Measurements from ENCODE around the gene USP32.

Gene USP32

GRCh38 chr17:60153606-60154390 is 238.1 kb downstream of the USP32 start:
- no peak for ATAC-seq

- ATAC-seq, result peak; percentile 97
These were observed 240.6 kb downstream of the USP32 start for GRCh38 chr17:60151355-60151754.

GRCh38 chr17:60149691-60150582 is 242.0 kb downstream of the USP32 start, which contains the start of gene CA4:
Gene CA4 (plus strand): TSS chr17:60149973. CDS start chr17:60150035, 62 bp downstream.
- no peak for ATAC-seq

GRCh38 chr17:60148373-60148772 is 243.6 kb downstream of the USP32 start:
- no peak for ATAC-seq

GRCh38 chr17:60147553-60148223 is 244.2 kb downstream of the USP32 start:
- no peak for ATAC-seq

- no peak for ATAC-seq
These were observed 245.7 kb downstream of the USP32 start for GRCh38 chr17:60146206-60146605.

- ATAC-seq, result no peak
These were observed 246.7 kb downstream of the USP32 start for GRCh38 chr17:60145006-60145935.

- peak; percentile 78 to 86 for ATAC-seq
These were observed 248.9 kb downstream of the USP32 start for GRCh38 chr17:60142872-60143499.

GRCh38 chr17:60141111-60142018 is 250.6 kb downstream of the USP32 start:
- ATAC-seq, result no peak

GRCh38 chr17:60139438-60140285 is 252.3 kb downstream of the USP32 start:
- ATAC-seq, result peak in 1 of 2 donors; percentile 14

- no peak for ATAC-seq
These were observed 253.0 kb downstream of the USP32 start for GRCh38 chr17:60138769-60139437.

- no peak for ATAC-seq
These were observed 254.2 kb downstream of the USP32 start for GRCh38 chr17:60137731-60138130.

GRCh38 chr17:60135951-60136666 is 255.8 kb downstream of the USP32 start:
- no peak for ATAC-seq

- peak; percentile 96 for ATAC-seq
These were observed 256.6 kb downstream of the USP32 start for GRCh38 chr17:60135151-60135950.

GRCh38 chr17:60134396-60135150 is 257.4 kb downstream of the USP32 start:
- peak; percentile 5 to 7 for ATAC-seq

- no peak for ATAC-seq
These were observed 261.5 kb downstream of the USP32 start for GRCh38 chr17:60130466-60130865.
